NCI-H1694 (cell line): ENCODE data around the gene LSG1.
"Not testable (repeated sequence)": the region's sequence is repeated elsewhere in the genome, so short reads cannot be mapped to it uniquely, and the experiment has no call there.

Experiments
- DNase-seq: peaks from one replicate; lab custom pipeline; 2025; lab: John Stamatoyannopoulos, UW

Gene LSG1

GRCh38 chr3:194617143-194617671 is 54.8 kb downstream of the LSG1 start:
- no peak for DNase-seq

- DNase-seq: no peak
These were observed 56.8 kb downstream of the LSG1 start for GRCh38 chr3:194615226-194615625.

DNA sequence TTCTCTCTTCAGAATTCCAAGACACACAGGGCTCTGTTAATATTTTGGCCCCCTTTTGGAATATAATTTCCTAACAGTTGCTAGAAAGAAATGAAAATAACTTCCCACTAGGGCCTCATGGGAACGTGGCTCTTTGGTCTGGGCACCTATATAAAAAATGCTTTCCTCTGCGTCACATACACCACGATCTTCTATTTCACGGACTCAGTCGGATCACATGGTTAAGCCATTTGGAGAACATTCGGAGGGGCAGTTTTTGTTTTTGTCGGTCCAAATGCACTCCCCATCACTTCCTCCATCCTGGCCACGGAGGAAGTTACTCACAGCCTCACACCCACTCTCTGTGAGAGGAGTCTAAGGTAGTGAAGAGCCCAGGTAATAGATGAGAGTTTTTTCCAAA is 59.8 kb downstream of the LSG1 start:
- DNase-seq: no peak

DNA sequence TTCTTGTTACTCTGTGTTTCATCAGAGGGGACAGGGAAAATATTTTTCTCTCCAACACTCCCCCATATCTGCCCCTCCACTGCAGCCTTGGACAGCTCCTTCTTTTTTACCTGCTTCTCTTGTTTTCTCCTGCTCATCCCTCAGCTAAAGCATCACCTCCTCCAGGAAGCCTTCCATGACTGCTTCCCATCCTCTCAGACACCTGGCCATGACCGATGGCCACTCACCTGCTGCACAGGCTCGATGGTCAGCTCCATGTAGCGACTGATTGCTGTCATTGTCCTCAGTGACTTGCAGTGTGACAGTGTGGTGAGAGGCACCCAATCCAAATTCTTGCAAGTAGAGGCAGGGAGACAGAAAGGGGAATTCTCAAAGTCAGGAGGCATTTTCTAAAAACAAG is 61.3 kb downstream of the LSG1 start:
- DNase-seq: no peak

GRCh38 chr3:194609601-194610000 is 62.4 kb downstream of the LSG1 start:
- no peak for DNase-seq

- no peak for DNase-seq
These were observed 63.0 kb downstream of the LSG1 start for GRCh38 chr3:194608981-194609380.

DNA sequence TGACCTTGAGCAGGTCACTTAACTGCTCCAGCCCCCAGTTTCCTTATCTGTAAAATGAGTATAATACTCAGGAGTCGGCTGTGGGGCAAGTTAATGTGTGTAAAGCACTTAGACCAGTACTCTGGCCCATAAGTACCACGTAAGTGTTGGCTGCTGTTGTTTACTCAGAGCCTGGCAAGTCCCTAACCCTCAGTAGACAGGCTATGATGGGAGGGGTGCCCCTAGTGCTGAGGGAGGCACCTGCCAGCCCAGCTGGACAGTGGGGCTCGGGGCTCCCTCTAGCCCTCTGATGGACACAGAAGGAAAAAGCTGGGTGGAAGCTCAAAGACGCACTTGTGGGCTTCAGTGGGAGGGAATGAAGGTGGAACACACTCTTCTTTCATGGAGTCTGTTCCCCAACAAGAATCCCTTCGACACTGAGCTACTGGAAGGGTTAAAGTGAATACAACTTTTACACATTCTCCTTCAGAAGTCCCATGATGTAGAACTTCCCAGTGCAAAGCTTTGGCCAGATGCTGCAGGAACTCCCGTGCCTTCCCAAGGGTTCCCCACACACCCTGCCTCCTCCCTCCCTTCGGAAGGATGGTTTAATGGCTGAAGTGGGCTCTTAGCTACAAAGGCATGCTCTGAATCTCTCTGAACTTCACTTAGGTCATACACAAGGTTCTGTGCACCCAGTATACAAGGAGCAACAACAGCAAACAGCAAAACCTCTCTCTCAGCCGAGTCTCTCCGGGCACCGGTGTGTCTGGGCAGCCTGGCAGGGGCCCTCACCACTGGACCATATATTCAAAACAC is 64.2 kb downstream of the LSG1 start:
- no peak for DNase-seq

GRCh38 chr3:194606941-194607340 is 65.0 kb downstream of the LSG1 start:
- no peak for DNase-seq

DNA sequence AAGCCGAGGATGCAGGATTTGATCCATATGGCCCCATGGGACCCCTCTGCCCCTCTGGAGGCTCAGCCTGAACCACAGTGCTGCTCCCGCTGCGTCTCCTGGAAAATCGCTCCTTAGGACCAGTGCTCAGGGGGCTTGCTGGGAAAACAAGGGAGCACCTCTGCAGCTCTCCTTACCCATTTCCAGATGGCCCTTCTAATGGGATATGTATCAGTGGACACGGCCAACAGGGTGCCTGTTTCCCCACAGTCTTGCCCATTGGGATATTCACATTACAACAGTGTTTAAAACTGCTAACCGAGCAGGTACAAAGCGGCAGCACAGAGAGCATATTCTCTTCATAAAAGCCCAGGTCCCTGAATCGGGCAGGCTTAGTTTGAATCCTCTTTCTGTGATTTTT is 65.8 kb downstream of the LSG1 start:
- no peak for DNase-seq

DNA sequence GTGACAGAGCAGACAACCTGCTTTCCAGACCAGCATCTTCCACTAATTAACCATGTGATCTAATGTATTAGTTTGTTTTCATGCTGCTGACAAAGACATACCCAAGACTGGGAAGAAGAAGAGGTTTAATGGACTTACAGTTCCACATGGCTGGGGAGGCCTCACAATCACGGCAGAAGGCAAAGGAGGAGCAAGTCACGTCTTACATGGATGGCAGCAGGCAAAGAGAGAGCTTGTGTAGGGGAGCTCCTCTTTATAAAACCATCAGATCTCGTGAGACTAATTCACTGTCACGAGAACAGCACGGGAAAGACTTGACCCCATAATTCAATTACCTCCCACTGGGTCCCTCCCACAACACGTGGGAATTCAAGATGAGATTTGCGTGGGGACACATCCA is 66.7 kb downstream of the LSG1 start:
- not testable (repeated sequence) for DNase-seq

DNA sequence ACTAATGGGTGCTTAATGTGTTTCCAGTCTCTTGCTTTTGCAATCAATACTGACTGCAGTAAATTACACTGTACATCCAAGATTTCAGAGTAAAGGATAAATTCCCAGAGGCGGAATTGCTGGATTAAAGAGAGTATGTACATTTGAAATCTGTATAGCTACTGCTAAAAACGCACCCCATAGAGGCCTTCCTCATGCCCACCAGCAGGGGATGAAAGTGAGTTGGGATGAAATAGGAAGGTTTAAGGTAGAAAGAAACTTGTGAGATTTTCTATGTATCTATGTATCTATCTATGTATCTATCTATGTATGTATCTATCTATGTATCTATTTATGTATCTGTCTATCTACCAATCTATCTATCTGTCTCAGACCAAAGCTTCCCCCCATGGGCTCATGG is 67.2 kb downstream of the LSG1 start:
- no peak for DNase-seq

DNA sequence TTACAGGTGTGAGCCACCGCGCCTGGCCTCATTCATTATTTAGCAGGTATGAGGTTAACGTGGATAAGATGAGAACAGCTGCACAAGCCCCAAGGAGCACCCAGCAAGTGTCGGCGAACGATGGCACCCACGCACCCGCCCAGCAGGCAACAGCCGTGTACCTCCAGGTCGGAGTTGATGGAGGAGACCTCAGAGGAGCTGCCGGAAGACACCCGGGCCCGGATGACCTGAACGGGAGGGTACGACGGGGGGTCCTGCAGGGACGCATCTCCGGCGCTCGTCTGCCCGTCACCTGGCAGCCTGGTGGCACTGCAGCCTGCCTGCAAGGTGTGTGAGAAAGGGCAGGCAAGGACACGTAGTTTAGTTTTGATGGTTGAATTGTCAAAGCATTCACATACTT is 67.9 kb downstream of the LSG1 start:
- no peak for DNase-seq

DNA sequence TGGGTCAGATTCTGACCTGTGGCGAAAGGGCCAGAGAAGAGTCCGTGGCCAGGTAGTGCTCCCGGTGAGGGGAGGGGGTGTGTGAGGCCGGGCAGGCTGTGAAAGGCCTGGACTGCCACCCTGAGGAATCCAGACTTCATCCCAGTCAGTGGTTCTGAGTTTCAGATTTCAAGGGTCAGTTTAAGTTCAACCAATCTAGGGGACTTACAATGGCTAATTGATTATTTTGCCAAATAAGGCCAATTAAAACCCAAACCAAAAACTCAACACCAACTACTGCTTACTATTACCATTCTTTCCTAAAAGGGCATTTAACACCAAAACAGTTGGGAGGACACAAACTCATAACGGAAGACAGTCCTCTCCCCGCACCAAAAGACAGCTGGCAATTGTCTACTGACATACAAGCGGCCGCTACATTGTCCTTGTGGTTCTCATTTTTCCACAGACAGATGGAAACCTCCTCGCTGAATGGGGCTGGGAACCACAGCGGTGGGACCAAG is 69.3 kb downstream of the LSG1 start:
- no peak for DNase-seq

- DNase-seq: no peak
These were observed 73.0 kb downstream of the LSG1 start for GRCh38 chr3:194598771-194599557.

GRCh38 chr3:194596906-194597305 is 75.1 kb downstream of the LSG1 start:
- no peak for DNase-seq

- DNase-seq: peak; percentile 10
These were observed 78.9 kb downstream of the LSG1 start for GRCh38 chr3:194592798-194593752.
